ENCODE data around the gene PRSS8. TPM values are rescaled to one million over a fixed set of nuclear protein-coding genes. Genes with fewer than 3 reads are reported as not detected.

PRSS8 gene
- total RNA-seq = not detected in 2 replicates

GRCh38 chr16:31135535-31136286, at the start of gene PRSS8:
Gene PRSS8, minus strand, starts transcription at chr16:31135727. Its CDS starts 229 bp downstream, at chr16:31135498.

GRCh38 chr16:31179747-31180459, 44.4 kb upstream of the PRSS8 start, which contains the start of gene FUS:
Gene FUS, plus strand, starts transcription at chr16:31180139. Its CDS starts 76 bp downstream, at chr16:31180215.

GRCh38 chr16:31149894-31150890, 14.7 kb upstream of the PRSS8 start, which contains the start of gene PRSS36:
Gene PRSS36, minus strand, starts transcription at chr16:31150066. Its CDS starts 31 bp downstream, at chr16:31150035.

GRCh38 chr16:31117384-31118222, 17.9 kb downstream of the PRSS8 start, which contains the start of gene KAT8:
Gene KAT8, plus strand, starts transcription at chr16:31117664. Its CDS starts 18 bp downstream, at chr16:31117682.

GRCh38 chr16:31108035-31108793, 27.3 kb downstream of the PRSS8 start, which contains the start of gene BCKDK:
Gene BCKDK, plus strand, starts transcription at chr16:31108386. Its CDS starts 838 bp downstream, at chr16:31109224.

GRCh38 chr16:31094424-31095120, 41.0 kb downstream of the PRSS8 start, which contains the start of gene VKORC1:
Gene VKORC1, minus strand, starts transcription at chr16:31094797. Its CDS starts 68 bp downstream, at chr16:31094729.

GRCh38 chr16:31088459-31089183, 46.9 kb downstream of the PRSS8 start, which contains the start of gene PRSS53:
Gene PRSS53, minus strand, starts transcription at chr16:31088943. Its CDS starts 134 bp downstream, at chr16:31088809.

Small RNAs within 50 kb of the gene (small RNA-seq; reads per million reads assigned to genes)
- gene AC009088.4 (not detected), gene NDUFA3P6 (not detected)

Other genes starting within 250 kb of the PRSS8 start
- 34.0 and 37.5 TPM in 2 replicates for gene BCL7C, start 241.7 kb downstream of the PRSS8 start, total RNA-seq
- gene CTF1, start 239.1 kb downstream of the PRSS8 start, total RNA-seq = 0.59 and 1.1 TPM in 2 replicates
- 14.3 and 26.0 TPM in 2 replicates for gene FBXL19, start 212.2 kb downstream of the PRSS8 start, total RNA-seq
- gene ORAI3, start 186.7 kb downstream of the PRSS8 start, total RNA-seq = 38.3 and 41.5 TPM in 2 replicates
- gene SETD1A, start 178.0 kb downstream of the PRSS8 start, total RNA-seq = 2.2 and 3.9 TPM in 2 replicates
- gene HSD3B7, start 150.5 kb downstream of the PRSS8 start, total RNA-seq = 100 and 164 TPM in 2 replicates
- 0.98 and 1.1 TPM in 2 replicates for gene STX1B, start 125.1 kb downstream of the PRSS8 start, total RNA-seq
- gene STX4, start 102.2 kb downstream of the PRSS8 start, total RNA-seq = 21.7 and 23.3 TPM in 2 replicates
- 11.4 and 15.2 TPM in 2 replicates for gene ZNF668, start 61.5 kb downstream of the PRSS8 start, total RNA-seq
- 14.0 and 18.6 TPM in 2 replicates for gene ZNF646, start 61.3 kb downstream of the PRSS8 start, total RNA-seq
- gene PRSS53, start 46.8 kb downstream of the PRSS8 start, total RNA-seq = 1.5 and 3.3 TPM in 2 replicates
- gene VKORC1, start 40.9 kb downstream of the PRSS8 start, total RNA-seq = 64.7 and 133 TPM in 2 replicates
- 40.3 and 44.1 TPM in 2 replicates for gene BCKDK, start 27.3 kb downstream of the PRSS8 start, total RNA-seq
- 29.5 and 30.5 TPM in 2 replicates for gene KAT8, start 18.1 kb downstream of the PRSS8 start, total RNA-seq
- 0.20 and 0.37 TPM in 2 replicates for gene PRSS36, start 14.3 kb upstream of the PRSS8 start, total RNA-seq
- 37.5 and 54.9 TPM in 2 replicates for gene FUS, start 44.4 kb upstream of the PRSS8 start, total RNA-seq
- 49.1 and 77.5 TPM in 2 replicates for gene PYCARD, start 67.0 kb upstream of the PRSS8 start, total RNA-seq
- under 0.01 TPM in 1 of 2 replicates, not detected in the other for gene TRIM72, start 78.4 kb upstream of the PRSS8 start, total RNA-seq
- gene PYDC1, start 81.4 kb upstream of the PRSS8 start, total RNA-seq = not detected in 2 replicates
- not detected in 2 replicates for gene ITGAM, start 124.2 kb upstream of the PRSS8 start, total RNA-seq
- gene ITGAX, start 219.4 kb upstream of the PRSS8 start, total RNA-seq = 1.8 and 4.1 TPM in 2 replicates